SK-N-MC (cell line): ENCODE measurements around the gene PSMD2.

Experiments
- EZH2 ChIP-seq: fragments of 200-600 bp; sonication (generic); IDR thresholded peaks from one replicate; pipeline ENCODE4 v1.6.1; 2017; ENCODE audit warnings: antibody characterized with exemption
- FOXP2 ChIP-seq: optimal IDR thresholded peaks from 2 replicates; pipeline ENCODE3; 2011; ENCODE audit warnings: mild to moderate bottlenecking, moderate library complexity; ENCODE audit not compliant: insufficient read depth; ENCODE audit errors: extremely low read length, control extremely low read depth
- POLR2AphosphoS5 ChIP-seq: IDR thresholded peaks from 2 replicates; pipeline ENCODE4 v1.6.1; 2012; ENCODE audit warnings: mild to moderate bottlenecking, low read depth, low read length, borderline replicate concordance

GRCh38 chr3:184358124-184358767, 59.2 kb downstream of the PSMD2 start:
- TF ChIP-seq EZH2 (no peak), POLR2AphosphoS5 (no peak), FOXP2 (no peak)
